HUES6 (cell line): ENCODE results near the gene CD44.

Experiments
- H3K27ac ChIP-seq: 2 replicates; pipeline ENCODE4 v1.7.0; 2013; ENCODE audit warnings: low read depth, mild to moderate bottlenecking, low read length, inconsistent platforms
- H3K27me3 ChIP-seq: 2 replicates; pipeline ENCODE4 v1.6.1; 2013; ENCODE audit warnings: low read length; ENCODE audit not compliant: control insufficient read depth, insufficient read depth
- H3K36me3 ChIP-seq: 2 replicates; pipeline ENCODE4 v1.6.1; 2013; ENCODE audit warnings: low read length; ENCODE audit not compliant: control insufficient read depth, insufficient read depth
- H3K4me1 ChIP-seq: 2 replicates; pipeline ENCODE4 v1.6.1; 2013; ENCODE audit warnings: low read length; ENCODE audit not compliant: control insufficient read depth, insufficient read depth
- H3K4me3 ChIP-seq: 2 replicates; pipeline ENCODE4 v1.5.1; 2013; ENCODE audit warnings: low read depth, low read length
- H3K9ac ChIP-seq: one replicate; pipeline ENCODE4 v1.6.1; 2013; ENCODE audit warnings: mild to moderate bottlenecking, low read length
- H3K9me3 ChIP-seq: 2 replicates; pipeline ENCODE4 v1.6.1; 2013; ENCODE audit warnings: low read depth, low read length; ENCODE audit not compliant: control insufficient read depth, insufficient read depth

The CD44 gene

DNA sequence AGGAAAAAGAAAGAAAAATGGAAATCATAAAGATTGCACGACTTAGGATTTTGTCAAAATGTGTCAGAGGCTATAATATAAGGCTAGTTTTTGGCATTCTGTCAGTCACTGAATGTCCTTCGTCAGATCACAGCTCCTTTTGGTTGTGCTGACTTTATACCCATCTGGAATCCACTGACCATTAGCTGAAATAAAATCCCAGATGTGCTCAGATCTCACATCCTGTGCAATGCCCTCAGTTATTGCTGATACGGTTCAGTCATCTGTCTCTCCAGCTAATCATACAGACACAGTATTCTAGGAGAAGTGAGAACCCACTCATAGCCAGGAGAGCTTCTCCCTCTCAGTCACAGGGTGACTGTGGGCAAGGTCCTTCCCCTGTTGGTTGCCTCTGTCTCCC is 11.5 kb downstream of the CD44 start:
- Histone ChIP-seq H3K27me3 (no peaks in the 10 kb centered on the region), H3K4me1 (peaks cover 33% of the 10 kb centered on the region), H3K36me3 (no peaks in the 10 kb centered on the region; the same call in 1 of the 2 replicates), H3K4me3 (no peak overlapping the region), H3K9me3 (peaks cover 3% of the 10 kb centered on the region; the same call in 1 of the 2 replicates), H3K9ac (no peak overlapping the region), H3K27ac (no peak overlapping the region)

- H3K4me1 ChIP-seq: peaks cover 33% of the 10 kb centered on the region
Observed at GRCh38 chr11:35151241-35151640, 12.3 kb downstream of the CD44 start.

DNA sequence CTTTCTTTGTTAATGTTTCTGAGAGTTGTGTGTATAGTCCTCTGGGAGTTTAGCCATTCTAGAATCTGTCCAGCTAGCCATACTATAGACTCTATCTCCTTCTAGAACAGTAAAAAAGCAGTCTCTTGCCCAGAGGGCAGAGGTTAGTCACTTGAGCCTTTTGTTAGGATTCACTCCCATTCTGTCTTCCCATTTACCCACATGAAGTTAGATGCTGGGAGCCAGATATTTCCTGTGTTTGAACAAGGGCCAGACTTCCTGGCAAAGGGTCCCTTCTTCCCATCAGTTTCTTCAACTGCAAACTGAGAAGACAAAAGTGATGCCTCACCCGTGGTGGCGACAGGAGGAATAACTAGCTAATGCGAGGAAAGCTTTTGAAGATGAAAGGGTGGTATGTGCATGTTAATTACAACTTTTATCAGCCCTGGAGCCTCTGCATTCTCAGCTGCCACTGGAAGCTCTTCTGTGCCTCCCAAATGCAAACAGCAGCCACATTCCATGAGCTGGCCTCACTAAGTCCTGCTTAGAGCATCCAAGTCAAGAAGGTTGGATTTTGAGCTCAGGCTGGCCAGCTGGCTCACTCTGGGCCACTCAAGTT is 12.8 kb downstream of the CD44 start:
- H3K9ac ChIP-seq: peak overlapping the region; percentile 27
- H3K27ac ChIP-seq: peak overlapping the region; percentile 12; the same call in 1 of the 2 replicates
- H3K9me3 ChIP-seq: peaks cover 3% of the 10 kb centered on the region; the same call in 1 of the 2 replicates
- H3K27me3 ChIP-seq: no peaks in the 10 kb centered on the region
- H3K36me3 ChIP-seq: no peaks in the 10 kb centered on the region; the same call in 1 of the 2 replicates
- no peak overlapping the region for H3K4me3 ChIP-seq
- H3K4me1 ChIP-seq: peaks cover 27% of the 10 kb centered on the region

More at GRCh38 chr11:35151241-35151640, 12.3 kb downstream of the CD44 start:
- peak overlapping the region; percentile 27 for H3K9ac ChIP-seq
- no peak overlapping the region for H3K4me3 ChIP-seq
- H3K27me3 ChIP-seq: no peaks in the 10 kb centered on the region
- H3K9me3 ChIP-seq: peaks cover 3% of the 10 kb centered on the region; the same call in 1 of the 2 replicates
- H3K27ac ChIP-seq: peak overlapping the region; percentile 12; the same call in 1 of the 2 replicates
- no peaks in the 10 kb centered on the region; the same call in 1 of the 2 replicates for H3K36me3 ChIP-seq

DNA sequence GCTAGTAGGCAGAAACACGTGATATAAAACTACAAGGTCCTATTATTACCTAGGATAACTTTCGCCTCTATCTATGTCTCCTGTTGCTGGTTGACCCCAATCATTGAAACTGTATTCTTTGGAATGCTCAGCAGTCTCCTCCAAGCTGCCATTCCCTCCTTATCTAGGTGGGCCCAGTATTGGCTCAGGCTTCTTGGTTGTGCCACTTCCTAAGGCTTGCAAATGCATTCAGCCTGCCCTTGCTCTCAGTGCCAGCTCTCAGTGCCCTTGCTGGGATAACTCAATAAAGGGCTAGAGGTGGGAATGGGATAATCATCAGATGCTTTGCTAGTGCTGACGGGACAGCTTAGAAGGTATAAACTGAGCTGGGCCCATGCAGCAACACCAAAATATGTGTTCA is 13.6 kb downstream of the CD44 start:
- H3K4me3 ChIP-seq: no peak overlapping the region
- peaks cover 3% of the 10 kb centered on the region; the same call in 1 of the 2 replicates for H3K9me3 ChIP-seq
- H3K27me3 ChIP-seq: no peaks in the 10 kb centered on the region
- no peaks in the 10 kb centered on the region; the same call in 1 of the 2 replicates for H3K36me3 ChIP-seq
- no peak overlapping the region for H3K27ac ChIP-seq
- H3K9ac ChIP-seq: no peak overlapping the region
- H3K4me1 ChIP-seq: peaks cover 26% of the 10 kb centered on the region

DNA sequence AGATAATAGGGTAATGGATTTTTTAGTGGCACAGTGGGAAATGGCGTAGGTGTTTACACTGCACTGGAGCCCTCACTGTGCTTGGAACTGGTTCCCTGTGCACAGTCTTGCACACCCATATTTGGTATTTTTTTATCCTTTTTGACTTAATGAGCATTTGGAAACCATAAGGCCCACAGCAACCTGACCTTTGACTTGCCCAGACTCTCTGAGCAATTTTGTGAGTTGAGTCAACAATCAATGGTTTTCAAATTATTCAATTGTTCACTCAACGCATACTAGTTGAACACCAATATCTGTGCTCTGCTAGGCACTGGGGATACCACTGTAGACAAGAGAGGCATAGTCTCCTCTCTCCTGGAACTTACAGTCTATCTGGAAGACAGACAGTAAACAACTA is 14.3 kb downstream of the CD44 start:
- Histone ChIP-seq H3K36me3 (no peaks in the 10 kb centered on the region; the same call in 1 of the 2 replicates), H3K27ac (no peak overlapping the region), H3K4me3 (no peak overlapping the region), H3K9ac (no peak overlapping the region), H3K9me3 (peaks cover 3% of the 10 kb centered on the region; the same call in 1 of the 2 replicates), H3K4me1 (peaks cover 30% of the 10 kb centered on the region), H3K27me3 (no peaks in the 10 kb centered on the region)

GRCh38 chr11:35154952-35155351 is 16.0 kb downstream of the CD44 start:
- H3K27me3 ChIP-seq: no peaks in the 10 kb centered on the region
- peaks cover 42% of the 10 kb centered on the region for H3K4me1 ChIP-seq
- no peak overlapping the region for H3K9ac ChIP-seq
- H3K9me3 ChIP-seq: peaks cover 1% of the 10 kb centered on the region; the same call in 1 of the 2 replicates
- no peaks in the 10 kb centered on the region for H3K36me3 ChIP-seq
- H3K27ac ChIP-seq: no peak overlapping the region
- no peak overlapping the region for H3K4me3 ChIP-seq

DNA sequence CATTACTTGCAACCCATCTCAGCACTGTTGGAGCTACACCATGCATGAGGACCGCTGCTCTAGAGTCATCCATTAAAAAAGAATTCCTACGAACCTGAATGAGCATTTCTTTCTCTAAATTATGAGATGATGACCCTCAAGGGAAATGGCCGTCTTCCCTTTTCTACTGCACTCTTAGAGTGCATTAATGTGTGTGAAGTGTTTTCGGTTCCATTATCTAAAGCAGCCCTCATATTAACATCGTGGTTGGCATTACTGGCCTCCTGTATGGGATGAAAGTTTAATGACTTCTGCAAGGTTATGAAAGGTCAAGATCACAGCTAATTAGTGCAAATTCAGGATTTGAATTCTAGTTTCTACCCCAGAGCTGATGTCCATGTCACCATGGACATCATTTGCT is 16.7 kb downstream of the CD44 start:
- Histone ChIP-seq H3K9ac (no peak overlapping the region), H3K4me3 (no peak overlapping the region), H3K27me3 (no peaks in the 10 kb centered on the region), H3K27ac (no peak overlapping the region), H3K9me3 (no peaks in the 10 kb centered on the region), H3K4me1 (peaks cover 40% of the 10 kb centered on the region), H3K36me3 (no peaks in the 10 kb centered on the region)

GRCh38 chr11:35157814-35158700 is 19.1 kb downstream of the CD44 start:
- no peak overlapping the region for H3K27ac ChIP-seq

DNA sequence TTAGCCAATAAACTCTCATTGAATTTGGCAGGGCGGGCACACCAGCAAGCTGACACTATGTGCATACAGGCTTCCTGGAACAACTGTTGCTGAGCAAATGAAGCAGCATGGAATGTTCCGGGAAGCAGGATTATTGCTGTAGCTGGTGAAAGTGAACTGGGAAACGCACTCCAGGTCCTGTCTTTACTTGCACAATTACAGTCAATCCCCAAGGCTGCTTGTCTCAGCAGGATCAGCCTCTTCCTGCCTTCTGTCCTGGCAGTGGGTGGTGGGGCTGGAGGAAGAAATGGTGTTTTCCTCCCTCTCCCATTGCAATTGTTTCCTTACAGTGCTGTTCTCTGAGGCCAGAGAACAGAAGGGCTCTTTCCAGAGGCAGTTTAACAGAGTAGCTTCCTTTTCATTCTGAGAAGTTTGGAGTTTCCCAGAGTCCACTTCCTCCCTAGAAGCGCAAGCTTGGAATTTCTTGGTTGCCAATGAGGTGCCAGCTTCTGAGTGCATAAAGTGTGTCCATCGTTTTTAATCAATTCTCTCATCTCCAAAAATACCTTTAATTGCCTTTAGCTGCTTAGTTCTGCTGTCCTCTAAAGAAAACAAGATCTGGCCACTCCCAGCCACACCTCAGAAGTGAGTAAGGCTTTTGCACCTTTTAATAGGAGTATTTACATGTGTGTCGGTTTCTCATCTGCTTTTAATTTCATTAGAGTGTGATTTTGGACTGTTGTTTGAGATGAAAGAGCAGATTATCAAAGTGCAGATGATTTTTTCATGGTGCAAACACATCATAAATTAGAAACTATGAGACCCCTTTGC is 19.9 kb downstream of the CD44 start:
- Histone ChIP-seq H3K4me3 (no peak overlapping the region), H3K36me3 (no peaks in the 10 kb centered on the region), H3K27me3 (no peaks in the 10 kb centered on the region), H3K9ac (no peak overlapping the region), H3K4me1 (peaks cover 37% of the 10 kb centered on the region), H3K27ac (no peak overlapping the region), H3K9me3 (no peaks in the 10 kb centered on the region)

More at GRCh38 chr11:35157814-35158700, 19.1 kb downstream of the CD44 start:
- Histone ChIP-seq H3K9ac (no peak overlapping the region), H3K4me3 (no peak overlapping the region), H3K27me3 (no peaks in the 10 kb centered on the region), H3K4me1 (peaks cover 29% of the 10 kb centered on the region), H3K36me3 (no peaks in the 10 kb centered on the region), H3K9me3 (no peaks in the 10 kb centered on the region)

DNA sequence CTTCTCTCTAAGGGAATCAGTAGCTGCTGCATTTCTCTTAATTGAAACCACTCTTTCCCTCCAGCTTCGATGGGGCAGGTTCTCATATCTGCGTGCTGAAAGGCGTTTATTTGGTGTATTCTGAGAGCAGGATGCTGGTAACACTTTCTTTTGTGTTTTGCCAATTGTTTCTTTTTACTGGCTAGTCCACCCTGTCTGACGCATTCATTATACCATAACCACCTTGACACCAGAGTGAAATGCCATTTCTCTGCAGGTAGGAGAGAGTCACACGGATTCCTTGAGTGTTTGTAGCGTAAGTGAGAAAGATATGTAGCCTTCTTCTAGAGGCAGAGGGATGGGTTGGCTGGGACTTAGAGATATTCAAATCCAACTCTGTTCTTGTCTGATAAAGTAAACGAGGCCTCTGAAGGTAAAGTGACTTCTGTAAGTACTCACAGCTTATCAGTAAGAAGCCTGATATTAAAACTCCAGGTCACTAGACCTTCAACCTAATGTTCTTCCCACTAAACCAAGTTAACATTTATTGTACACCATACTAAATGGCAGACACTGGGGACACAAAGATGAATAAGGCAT is 21.4 kb downstream of the CD44 start:
- no peaks in the 10 kb centered on the region for H3K9me3 ChIP-seq
- H3K9ac ChIP-seq: no peak overlapping the region
- no peaks in the 10 kb centered on the region for H3K27me3 ChIP-seq
- no peak overlapping the region for H3K4me3 ChIP-seq
- H3K36me3 ChIP-seq: no peaks in the 10 kb centered on the region
- H3K4me1 ChIP-seq: peaks cover 39% of the 10 kb centered on the region
- no peak overlapping the region for H3K27ac ChIP-seq
